Endodermal cell (in vitro differentiated cells): ENCODE results near the gene ARL2BP. TPM values are rescaled to one million over a fixed set of nuclear protein-coding genes. Genes with fewer than 3 reads are reported as not detected.
A peak's percentile ranks its signal among the peaks of the same experiment; 100 is the strongest.

Experiments
- DNase-seq: peaks from one replicate; pipeline ENCODE4 v3.0.0-alpha.2; 2017
- H3K27ac ChIP-seq: 2 replicates; pipeline ENCODE4 v1.5.1; 2013; ENCODE audit warnings: mild to moderate bottlenecking, low read depth, low read length, moderate library complexity
- H3K27me3 ChIP-seq: 2 replicates; pipeline ENCODE4 v1.6.1; 2013; ENCODE audit warnings: mild to moderate bottlenecking, low read length, moderate library complexity; ENCODE audit not compliant: insufficient read depth, control insufficient read depth, poor library complexity, severe bottlenecking
- H3K36me3 ChIP-seq: 2 replicates; pipeline ENCODE4 v1.7.0; 2013; ENCODE audit warnings: mild to moderate bottlenecking, low read length, moderate library complexity; ENCODE audit not compliant: control insufficient read depth, insufficient read depth
- H3K4me1 ChIP-seq: one replicate; pipeline ENCODE4 v1.7.0; 2013; ENCODE audit warnings: low read length; ENCODE audit not compliant: control insufficient read depth, insufficient read depth
- H3K4me3 ChIP-seq: 2 replicates; pipeline ENCODE4 v1.5.1; 2013; ENCODE audit warnings: mild to moderate bottlenecking, low read length, moderate library complexity
- H3K9ac ChIP-seq: 2 replicates; pipeline ENCODE4 v1.6.1; 2013; ENCODE audit warnings: mild to moderate bottlenecking, low read length, moderate library complexity; ENCODE audit not compliant: poor library complexity, severe bottlenecking; ENCODE audit errors: extremely low read depth
- H3K9me3 ChIP-seq: 2 replicates; pipeline ENCODE4 v1.6.1; 2013; ENCODE audit warnings: mild to moderate bottlenecking, low read length, moderate library complexity; ENCODE audit not compliant: control insufficient read depth
- H3K27ac Mint-ChIP-seq: 2 replicates; pipeline ENCODE4 v1.8.0; 2020; ENCODE audit warnings: mixed read lengths
- H3K27me3 Mint-ChIP-seq: 2 replicates; pipeline ENCODE4 v1.8.0; 2021; ENCODE audit warnings: mild to moderate bottlenecking, mixed read lengths; ENCODE audit not compliant: insufficient read depth
- H3K36me3 Mint-ChIP-seq: 2 replicates; pipeline ENCODE4 v1.8.0; 2020; ENCODE audit warnings: low read depth, mixed read lengths
- H3K4me1 Mint-ChIP-seq: 2 replicates; pipeline ENCODE4 v1.8.0; 2020; ENCODE audit warnings: mixed read lengths
- H3K4me3 Mint-ChIP-seq: 2 replicates; pipeline ENCODE4 v1.8.0; 2020; ENCODE audit warnings: mild to moderate bottlenecking, moderate library complexity, mixed read lengths
- H3K9me3 Mint-ChIP-seq: 2 replicates; pipeline ENCODE4 v1.8.0; 2020; ENCODE audit warnings: mild to moderate bottlenecking, mixed read lengths
- WGBS, 2 experiments: methylation state at CpG; one replicate each; pipeline versions ENCODE4 v1.1.5 to v1.1.7; 2013; ENCODE audit warnings: missing lambda C conversion rate in 2 of 2, mixed read lengths in 1 of 2; ENCODE audit not compliant: insufficient coverage in 1 of 2, insufficient read length in 1 of 2; 5-methylcytosine and 5-hydroxymethylcytosine counted together
- total RNA-seq, 2 donors: library from RNA; stranded (reverse); fragmentation: NEBNext Ultra II Directional in 1 of 2; extraction: Animal tissue kit (Norgen Biotek cat#: 25700) in 1 of 2; gene quantifications; 2 replicates in 1 of 2; 3 replicates in 1 of 2; pipeline ENCODE4 v1.2.1, GENCODE V29; 2021
- TF ChIP-seq, protein P1 (sequence below): fragments of 200-600 bp; sonication (generic); conservative IDR thresholded peaks from 2 replicates; pipeline ENCODE4 v1.5.0; 2021; ENCODE audit warnings: antibody characterized with exemption, mild to moderate bottlenecking

The ARL2BP gene
- total RNA-seq, 2 donors from 2014 or later, result 22.6 to 31.3 TPM

DNA sequence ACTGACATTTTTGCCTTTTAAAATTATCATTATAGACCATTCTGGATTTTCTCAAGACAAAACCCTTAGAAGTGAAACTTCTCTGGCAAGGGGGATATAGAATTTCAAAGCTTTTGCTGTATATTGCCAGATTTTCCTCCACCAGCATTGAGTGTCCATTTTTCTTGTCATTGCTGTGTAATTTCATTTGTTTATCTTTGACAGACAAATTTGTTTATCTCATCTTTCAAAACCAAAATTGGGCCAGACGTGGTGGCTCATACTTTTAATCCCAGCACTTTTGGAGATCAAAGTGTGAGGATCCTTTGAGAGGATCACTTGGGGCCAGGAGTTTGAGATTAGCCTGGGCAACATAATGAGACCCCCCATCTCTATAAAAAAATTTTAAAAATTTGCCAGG, 16.0 kb upstream of the ARL2BP start:
- Mint-ChIP-seq H3K4me3 (no peak overlapping the region), H3K27me3 (no peaks in the 10 kb centered on the region), H3K36me3 (peaks cover 74% of the 10 kb centered on the region), H3K27ac (no peak overlapping the region), H3K9me3 (no peaks in the 10 kb centered on the region), H3K4me1 (no peaks in the 10 kb centered on the region)
- Histone ChIP-seq H3K4me3 (no peak overlapping the region), H3K27me3 (no peaks in the 10 kb centered on the region), H3K4me1 (no peaks in the 10 kb centered on the region), H3K9ac (no peak overlapping the region), H3K36me3 (peaks cover 90% of the 10 kb centered on the region), H3K27ac (no peak overlapping the region), H3K9me3 (no peaks in the 10 kb centered on the region)
- WGBS, 2 experiments, result 100% methylated on average over 1 of the region's 1 CpG; no CpG with 5 or more reads in 1 of the 2 experiments
- DNase-seq, result no peak
- TF ChIP-seq, protein P1, sequence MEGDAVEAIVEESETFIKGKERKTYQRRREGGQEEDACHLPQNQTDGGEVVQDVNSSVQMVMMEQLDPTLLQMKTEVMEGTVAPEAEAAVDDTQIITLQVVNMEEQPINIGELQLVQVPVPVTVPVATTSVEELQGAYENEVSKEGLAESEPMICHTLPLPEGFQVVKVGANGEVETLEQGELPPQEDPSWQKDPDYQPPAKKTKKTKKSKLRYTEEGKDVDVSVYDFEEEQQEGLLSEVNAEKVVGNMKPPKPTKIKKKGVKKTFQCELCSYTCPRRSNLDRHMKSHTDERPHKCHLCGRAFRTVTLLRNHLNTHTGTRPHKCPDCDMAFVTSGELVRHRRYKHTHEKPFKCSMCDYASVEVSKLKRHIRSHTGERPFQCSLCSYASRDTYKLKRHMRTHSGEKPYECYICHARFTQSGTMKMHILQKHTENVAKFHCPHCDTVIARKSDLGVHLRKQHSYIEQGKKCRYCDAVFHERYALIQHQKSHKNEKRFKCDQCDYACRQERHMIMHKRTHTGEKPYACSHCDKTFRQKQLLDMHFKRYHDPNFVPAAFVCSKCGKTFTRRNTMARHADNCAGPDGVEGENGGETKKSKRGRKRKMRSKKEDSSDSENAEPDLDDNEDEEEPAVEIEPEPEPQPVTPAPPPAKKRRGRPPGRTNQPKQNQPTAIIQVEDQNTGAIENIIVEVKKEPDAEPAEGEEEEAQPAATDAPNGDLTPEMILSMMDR, result no peak

DNA sequence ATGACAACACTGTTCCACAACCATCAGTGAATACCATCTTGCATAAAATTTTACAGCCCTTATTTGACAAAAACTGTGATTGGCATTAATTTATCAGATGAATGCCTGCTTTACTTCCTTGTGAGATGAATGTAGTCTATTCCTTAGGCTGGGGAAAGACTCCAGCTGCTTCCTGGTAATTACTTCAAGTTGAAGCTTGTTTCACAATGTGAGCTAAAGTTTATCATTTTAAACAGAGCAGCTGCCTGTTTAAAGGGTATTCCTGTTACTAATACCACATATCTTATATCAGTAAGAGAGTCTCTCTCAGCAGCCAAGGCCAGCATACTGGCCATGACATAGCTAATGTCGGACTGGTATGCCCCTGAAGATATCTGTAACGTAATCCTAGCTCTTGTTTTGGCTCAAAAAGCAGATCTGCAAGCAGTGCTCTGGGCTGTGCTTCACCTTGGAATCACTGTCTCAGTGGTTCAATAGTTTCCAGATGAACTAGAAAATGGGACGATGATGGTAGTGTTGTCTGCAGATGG, 13.2 kb upstream of the ARL2BP start:
- no peak for DNase-seq
- Mint-ChIP-seq H3K27ac (no peak overlapping the region), H3K36me3 (peaks cover 75% of the 10 kb centered on the region), H3K4me1 (no peaks in the 10 kb centered on the region), H3K4me3 (no peak overlapping the region), H3K27me3 (no peaks in the 10 kb centered on the region), H3K9me3 (no peaks in the 10 kb centered on the region)
- H3K36me3 ChIP-seq, result peaks cover 93% of the 10 kb centered on the region
- no peak overlapping the region for H3K27ac ChIP-seq
- H3K27me3 ChIP-seq, result no peaks in the 10 kb centered on the region
- H3K4me1 ChIP-seq, result no peaks in the 10 kb centered on the region
- H3K9ac ChIP-seq, result no peak overlapping the region
- TF ChIP-seq, protein P1, result no peak
- WGBS, 2 experiments, result 95 to 100% methylated on average over 3 of the region's 3 CpGs
- no peak overlapping the region for H3K4me3 ChIP-seq
- no peaks in the 10 kb centered on the region for H3K9me3 ChIP-seq

DNA sequence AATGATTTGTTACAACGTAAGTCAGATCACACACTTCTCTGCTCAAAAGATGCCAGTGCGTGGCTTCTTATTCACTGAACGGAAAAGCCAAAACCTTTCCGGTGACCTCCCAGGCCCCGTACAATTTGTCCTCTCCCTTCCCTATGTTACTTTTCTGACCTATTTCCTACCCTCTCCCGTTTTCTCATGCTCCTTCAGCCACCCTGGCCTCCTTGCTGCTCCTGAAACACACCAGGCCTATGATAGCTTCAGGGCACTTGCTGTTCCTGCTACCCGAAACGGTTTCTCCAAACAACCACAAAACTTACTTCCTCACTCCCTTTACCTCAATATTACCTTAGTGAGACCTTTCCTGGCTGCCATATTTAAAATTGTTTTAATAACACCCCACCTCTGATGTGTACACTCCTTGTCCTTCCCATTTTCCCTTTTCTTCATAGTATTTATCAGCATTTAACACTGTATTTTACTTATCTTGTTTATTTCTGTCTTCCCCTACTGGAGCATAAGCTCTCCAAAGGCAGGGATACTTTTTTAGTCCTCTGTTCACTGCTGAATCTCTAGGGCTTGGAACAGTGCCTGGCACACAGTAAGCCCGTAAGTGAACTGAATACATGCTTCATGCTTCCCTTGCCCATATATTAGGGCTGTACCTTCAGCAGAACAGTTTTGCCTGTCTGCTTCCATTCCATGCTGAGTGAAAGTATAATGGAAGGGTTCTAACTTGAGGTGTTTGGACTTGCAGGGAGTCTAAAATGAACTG, 10.9 kb upstream of the ARL2BP start:
- peak overlapping the region; percentile 26 for H3K27ac Mint-ChIP-seq

More for the DNA sequence above, 10.9 kb upstream of the ARL2BP start:
- WGBS, 2 experiments, result 91 to 94% methylated on average over 8 to 9 of the region's 9 CpGs
- Histone ChIP-seq H3K9ac (no peak overlapping the region), H3K9me3 (no peaks in the 10 kb centered on the region), H3K4me3 (no peak overlapping the region), H3K27ac (no peak overlapping the region), H3K4me1 (no peaks in the 10 kb centered on the region), H3K27me3 (no peaks in the 10 kb centered on the region), H3K36me3 (peaks cover 86% of the 10 kb centered on the region)
- Mint-ChIP-seq H3K9me3 (no peaks in the 10 kb centered on the region), H3K36me3 (peaks cover 74% of the 10 kb centered on the region), H3K4me3 (no peak overlapping the region), H3K4me1 (no peaks in the 10 kb centered on the region), H3K27me3 (no peaks in the 10 kb centered on the region)
- TF ChIP-seq, protein P1, result no peak
- DNase-seq, result no peak
